T47D (cell line): ENCODE measurements around the gene PPFIBP2.
"Not testable (repeated sequence)": the region's sequence is repeated elsewhere in the genome, so short reads cannot be mapped to it uniquely, and the experiment has no call there.

Experiments used
- DNase-seq, 2 experiments: peaks; one replicate each; pipeline versions ENCODE4 v3.0.0 to v3.0.0-alpha.2; 2011 to 2012; ENCODE audit warnings: low read depth in 1 of 2, low spot score in 1 of 2
- JUND ChIP-seq: IDR thresholded peaks from 2 replicates; pipeline ENCODE4 v1.6.1; 2012; ENCODE audit warnings: low read depth
- in situ Hi-C: cut with HindIII; loops from 2 replicates; pipeline ENCODE4 v1.10.0; 2016; ENCODE audit warnings: low sequenced_read_pairs, low pct_unique_long_range_greater_than_20kb

Gene PPFIBP2

DNA sequence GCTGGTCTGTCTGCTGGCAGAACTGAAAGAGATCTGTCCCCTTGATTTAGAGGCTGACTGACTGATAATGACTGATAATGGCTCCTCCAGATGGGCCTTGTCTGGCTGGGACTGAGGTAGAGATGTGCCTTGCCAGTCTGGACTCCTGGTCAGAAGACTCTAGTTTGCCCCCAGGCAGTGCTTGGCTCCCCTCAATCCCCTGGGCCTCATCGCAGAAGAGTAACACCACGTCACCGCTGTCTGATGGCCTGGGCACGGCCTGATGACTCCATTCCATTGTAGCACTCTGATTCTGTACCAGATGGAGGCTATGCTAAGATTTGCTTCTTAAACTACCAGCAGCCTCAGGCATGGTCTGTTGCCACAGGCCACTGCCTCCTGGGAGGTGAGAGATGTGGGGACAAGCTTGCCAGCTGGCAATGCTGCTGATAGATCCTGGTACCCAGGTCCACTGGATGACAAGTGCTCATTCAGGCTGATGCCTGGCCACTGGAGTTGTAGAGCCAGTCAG lies 140.5 kb downstream of the PPFIBP2 start:
- in situ Hi-C loops: no loop called here
- TF ChIP-seq JUND: no peak
- peak in 1 of 2 experiments; percentile 34 for DNase-seq

DNA sequence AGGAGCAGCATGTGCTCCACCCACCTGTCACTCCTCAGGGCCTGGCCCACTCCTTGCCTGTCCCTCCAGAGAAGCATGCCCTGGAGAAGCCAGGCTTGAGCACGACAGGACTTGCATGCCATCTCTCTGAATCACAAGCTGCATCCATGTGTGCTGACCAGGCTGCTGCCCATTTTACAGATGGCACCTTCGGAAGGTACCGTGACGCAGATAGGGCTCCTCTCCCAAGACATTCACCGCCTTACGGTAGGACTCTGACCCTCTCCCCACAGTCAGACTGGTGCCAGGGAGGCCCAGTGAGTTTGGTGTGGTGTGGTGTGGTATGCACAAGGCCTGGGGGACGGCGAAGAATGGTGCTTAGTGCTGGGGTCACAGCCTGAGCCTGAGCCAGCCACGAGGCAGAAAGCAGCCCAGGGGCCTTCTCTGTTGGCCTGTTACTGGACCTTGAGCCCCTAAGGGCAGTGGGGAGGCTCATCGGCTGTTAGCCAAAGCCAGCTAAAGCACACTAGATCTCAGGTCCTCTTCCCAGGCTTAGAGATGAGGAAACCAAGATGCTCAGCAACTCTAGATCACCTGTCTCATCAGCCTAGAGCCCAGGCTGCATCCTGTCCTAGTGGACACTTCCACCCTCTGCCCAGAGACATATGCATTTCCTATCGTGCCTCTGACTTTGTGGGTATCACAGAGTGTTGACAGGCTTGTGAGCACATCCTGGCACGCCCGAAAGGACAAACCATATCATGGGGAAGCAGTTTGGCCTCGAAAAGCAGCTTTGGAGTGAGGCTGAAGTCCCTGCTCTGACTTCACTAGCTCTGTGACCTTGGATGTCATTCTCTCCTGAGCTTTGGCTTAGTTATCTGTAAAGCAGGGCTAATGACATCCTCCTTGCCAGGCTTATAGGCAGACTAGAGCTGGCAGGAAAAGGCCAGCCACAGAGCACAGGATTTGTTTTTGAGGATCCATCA lies 141.7 kb downstream of the PPFIBP2 start:
- in situ Hi-C loops: no loop called here
- TF ChIP-seq JUND: no peak
- no peak for DNase-seq

DNA sequence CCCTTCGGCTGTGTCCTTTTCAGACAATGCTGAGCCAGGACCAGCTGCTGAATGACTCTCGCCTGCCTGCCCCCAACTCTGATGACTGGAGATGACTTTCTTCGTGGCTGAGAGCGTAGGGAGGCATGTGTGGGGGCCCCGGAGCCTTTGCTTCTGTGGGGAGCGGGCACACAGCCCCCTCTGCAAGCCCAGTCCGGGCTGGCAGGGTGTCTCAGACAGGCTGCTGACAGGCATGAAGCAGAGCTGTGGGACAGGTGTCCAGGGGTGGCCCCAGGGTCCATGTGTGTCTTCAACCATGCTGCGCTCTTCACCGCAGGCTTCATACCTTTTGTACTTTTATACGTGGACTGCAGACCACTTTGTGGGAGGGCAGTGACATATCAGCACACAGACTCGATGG lies 142.9 kb downstream of the PPFIBP2 start:
- in situ Hi-C loops: no loop called here
- no peak for DNase-seq
- no peak for TF ChIP-seq JUND

DNA sequence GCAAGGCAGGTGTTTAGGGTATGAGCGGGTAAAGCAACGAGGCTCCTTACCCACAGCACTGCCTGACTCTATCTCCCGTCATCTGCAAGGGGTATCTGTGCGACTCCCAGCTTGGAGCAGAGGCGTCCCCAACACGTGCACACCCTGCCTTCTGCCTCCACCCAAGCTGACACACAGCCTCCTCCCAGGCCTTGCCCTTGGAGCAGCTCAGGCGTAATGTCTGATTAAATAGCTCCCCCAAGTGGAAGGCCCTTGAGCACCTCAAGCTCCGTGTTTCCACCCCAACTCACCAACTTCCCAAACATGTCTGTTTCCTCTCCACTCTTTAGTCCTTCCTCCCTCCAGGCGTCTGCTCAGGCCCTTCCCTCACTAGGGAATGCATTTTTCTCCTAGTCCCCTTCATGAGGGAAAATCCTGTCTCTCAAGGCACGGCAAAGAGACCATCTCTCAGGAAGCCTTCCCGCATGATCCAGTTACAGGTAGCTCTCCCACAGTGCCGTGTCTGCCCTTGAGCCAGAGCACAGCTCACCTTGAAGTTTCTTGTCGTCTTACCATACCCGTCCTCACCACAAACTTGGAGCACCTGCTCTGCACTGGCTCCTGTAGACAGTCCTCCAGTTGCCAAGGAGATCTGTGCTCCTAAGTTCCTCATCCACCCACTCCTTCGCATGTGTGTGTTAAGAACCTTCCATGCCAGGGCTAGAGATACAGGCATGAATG lies 143.7 kb downstream of the PPFIBP2 start:
- TF ChIP-seq JUND: no peak
- in situ Hi-C loops: no loop called here
- peak; percentile 46 to 87 for DNase-seq

DNA sequence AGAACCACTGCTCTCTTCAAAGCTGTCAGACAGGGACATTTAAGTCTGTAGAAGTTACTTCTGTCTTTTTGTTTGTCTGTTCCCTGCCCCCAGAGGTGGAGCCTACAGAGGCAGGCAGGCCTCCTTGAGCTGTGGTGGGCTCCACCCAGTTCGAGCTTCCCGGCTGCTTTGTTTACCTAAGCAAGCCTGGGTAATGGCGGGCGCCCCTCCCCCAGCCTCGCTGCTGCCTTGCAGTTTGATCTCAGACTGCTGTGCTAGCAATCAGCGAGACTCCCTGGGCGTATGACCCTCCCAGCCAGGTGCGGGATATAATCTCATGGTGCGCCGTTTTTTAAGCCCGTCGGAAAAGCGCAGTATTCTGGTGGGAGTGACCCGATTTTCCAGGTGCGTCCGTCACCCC lies 149.7 kb downstream of the PPFIBP2 start:
- DNase-seq, in situ Hi-C loops: not testable (repeated sequence)

DNA sequence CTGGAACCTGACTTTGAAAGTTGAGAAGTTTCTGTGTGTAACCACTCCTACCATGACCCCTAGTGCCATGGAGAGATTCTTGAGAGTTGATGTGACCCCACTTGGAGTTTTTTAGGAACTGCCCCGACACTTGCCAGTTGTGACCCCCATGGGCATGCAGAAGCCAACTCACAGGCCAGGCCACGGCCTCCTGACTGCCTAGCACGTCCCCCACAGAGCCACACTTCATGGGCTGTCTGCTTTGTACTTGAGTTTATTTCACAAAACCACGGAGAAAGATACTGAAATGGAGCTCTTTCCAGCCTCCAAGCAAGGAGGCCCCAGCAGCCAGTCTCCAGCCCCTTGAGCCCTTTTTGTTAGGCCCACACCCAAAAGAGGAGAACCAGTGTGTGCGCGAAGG lies 151.1 kb downstream of the PPFIBP2 start:
- no peak for TF ChIP-seq JUND
- no peak for DNase-seq
- in situ Hi-C loops: no loop called here

DNA sequence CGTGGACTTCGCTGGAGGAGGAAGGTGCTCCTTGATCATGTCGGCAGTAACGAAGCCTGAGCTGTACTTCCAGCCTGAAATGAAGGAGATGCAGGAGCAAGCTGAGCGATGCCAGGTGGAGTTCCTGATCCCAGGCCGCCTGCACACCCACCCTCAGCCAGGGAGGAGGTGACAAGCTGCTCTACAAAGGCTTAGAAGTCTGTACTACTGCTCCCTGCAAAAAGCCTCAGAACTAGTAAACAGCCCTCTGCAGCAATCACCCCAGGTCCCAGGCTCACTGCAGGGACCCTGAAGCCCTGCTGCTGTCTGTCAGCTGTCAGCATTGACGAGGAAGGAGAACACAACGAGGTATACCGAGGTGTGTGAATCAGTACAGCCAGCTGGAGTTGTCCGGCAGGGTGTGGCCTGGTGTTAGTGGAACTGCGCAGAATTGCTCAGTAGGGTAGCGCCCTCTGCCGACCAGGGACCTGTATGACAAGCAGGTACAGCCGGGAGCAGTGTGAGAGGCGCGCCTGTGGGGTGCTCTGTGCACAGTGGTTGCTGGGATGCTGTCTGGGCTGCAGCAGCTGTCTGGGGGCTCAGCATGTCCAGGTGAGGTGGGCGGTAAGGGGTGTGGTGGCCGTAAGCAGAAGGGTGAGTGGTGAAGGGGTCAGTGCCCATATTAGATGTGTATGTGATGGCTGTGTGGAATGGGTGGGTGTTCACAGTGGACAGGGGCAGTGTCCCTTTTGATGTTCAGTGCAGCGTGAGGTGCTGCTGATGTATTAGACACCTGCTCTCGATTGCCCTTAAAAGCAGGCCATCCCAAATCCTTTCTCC lies 151.9 kb downstream of the PPFIBP2 start:
- TF ChIP-seq JUND: no peak
- in situ Hi-C loops: no loop called here
- peak; percentile 66 to 78 for DNase-seq

DNA sequence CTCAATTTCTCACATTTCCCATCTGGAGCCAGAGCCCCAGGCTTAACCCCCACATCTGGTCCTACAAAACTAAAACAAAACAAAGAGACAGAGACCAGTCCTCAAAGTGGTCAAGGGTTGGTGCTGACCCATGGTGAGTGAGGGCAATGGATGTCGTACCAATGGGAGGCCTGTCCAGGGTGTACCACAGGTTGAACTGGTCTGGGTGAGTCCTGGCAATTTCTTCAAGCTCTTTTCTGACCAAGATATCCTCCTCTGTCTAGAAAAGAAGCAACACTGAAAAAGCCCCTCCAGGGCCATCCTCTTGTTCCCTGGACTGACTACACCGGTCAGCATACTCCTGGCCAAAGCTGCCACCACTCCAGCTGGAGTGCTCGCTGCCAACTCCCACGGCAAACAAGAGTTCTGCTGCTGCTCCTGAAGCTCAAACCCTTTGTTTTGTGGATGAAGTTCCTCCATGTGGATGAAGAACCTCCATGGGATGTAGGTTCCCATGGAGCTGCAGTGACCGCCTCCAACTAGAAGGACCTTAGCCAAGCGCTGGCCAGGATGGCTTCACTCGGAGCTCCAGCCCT lies 152.6 kb downstream of the PPFIBP2 start:
- in situ Hi-C loops: no loop called here
- TF ChIP-seq JUND: no peak
- no peak for DNase-seq

DNA sequence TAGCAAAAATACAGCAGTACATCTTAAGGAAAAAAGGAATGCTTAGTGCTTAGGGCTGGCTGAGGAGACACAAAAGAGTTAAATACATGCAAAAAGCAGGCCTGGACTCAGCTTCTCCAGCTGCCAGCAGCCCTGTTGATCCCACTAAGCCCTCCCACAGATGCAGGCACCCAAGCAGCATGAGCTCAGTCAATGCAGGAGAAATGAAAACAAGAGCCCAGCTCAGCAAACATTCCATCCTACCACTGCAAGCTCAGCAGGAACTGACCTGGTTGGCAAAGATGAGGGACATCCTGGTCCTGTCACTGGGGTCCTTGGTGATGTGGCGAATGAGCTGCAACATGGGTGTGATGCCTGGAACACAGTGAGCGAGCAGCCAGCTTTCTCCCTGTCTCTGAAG lies 153.7 kb downstream of the PPFIBP2 start:
- DNase-seq: peak in 1 of 2 experiments; percentile 35
- in situ Hi-C loops: no loop called here
- no peak for TF ChIP-seq JUND

DNA sequence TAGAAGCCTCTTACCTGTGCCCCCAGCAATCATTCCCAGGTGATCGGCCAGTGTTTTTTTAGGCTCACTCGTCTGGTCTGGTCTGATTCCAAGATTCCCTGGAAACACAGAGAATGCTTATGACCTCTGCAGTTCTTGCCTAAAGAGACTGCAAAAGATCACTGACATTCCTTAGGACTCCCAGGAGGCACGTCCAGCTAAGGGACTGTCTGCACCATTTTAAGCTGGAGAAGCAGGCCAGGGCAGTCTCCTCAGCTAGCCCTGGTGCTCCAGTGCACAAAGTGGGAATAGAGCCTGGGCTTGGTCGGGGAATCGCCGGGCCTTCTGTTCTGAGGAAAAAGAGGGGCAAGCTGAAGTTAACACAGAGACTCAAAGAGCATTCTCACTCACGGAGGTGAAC lies 154.7 kb downstream of the PPFIBP2 start:
- no peak for DNase-seq
- TF ChIP-seq JUND: no peak
- in situ Hi-C loops: no loop called here

DNA sequence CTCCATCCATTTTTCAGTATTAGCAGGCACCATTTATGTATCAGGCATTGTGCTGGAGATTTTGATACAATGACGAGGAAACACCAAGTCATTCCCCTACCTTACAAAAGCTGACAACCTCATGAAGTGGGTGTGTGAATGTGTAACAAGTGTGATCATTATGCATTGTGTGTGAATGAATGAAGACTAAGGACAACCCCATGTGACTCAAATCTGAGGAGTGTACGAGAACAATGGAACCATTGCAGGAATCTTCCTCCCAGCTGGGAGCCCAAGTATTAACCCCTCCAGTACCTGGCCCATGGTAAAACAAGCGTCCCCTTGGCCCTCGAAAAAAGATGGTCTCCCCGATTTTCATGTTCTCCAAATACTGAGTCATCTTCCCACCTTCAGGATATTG lies 155.1 kb downstream of the PPFIBP2 start:
- TF ChIP-seq JUND: no peak
- in situ Hi-C loops: no loop called here
- DNase-seq: no peak

DNA sequence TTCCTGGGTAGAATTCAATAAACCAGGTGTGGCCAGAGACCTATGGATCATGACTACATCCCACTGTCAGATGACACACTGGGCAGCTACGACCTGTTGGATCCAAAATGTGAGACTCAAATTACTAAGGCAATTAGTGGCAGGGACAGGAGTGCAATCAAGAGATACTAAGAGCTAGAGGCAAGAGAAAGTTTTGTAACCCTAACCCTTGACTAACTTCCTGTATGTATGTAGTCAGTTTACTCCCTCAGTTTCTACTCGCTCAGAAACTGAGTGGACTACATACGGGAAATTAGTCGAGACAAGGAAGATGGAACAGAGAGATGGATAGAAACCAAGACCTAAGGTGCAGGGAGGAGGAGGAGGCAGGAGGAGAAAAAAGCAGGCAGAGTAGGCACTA lies 156.8 kb downstream of the PPFIBP2 start:
- TF ChIP-seq JUND: no peak
- in situ Hi-C loops: no loop called here
- no peak for DNase-seq
